Mesendoderm (in vitro differentiated cells): ENCODE data around the gene AKIRIN1.

Experiments used
- DNase-seq: peaks from one replicate; pipeline ENCODE4 v3.0.0; 2013
- H2AK5ac ChIP-seq: 2 replicates; pipeline ENCODE4 v1.6.1; 2013; ENCODE audit warnings: low read length, inconsistent platforms
- H2BK120ac ChIP-seq: 2 replicates; pipeline ENCODE4 v1.6.1; 2013; ENCODE audit warnings: low read depth, mild to moderate bottlenecking, low read length, moderate library complexity, mixed read lengths
- H2BK15ac ChIP-seq: replicated peaks from 2 replicates; pipeline ENCODE4 v1.6.1; 2013; ENCODE audit warnings: low read depth, mild to moderate bottlenecking, moderate library complexity
- H2BK5ac ChIP-seq: 2 replicates; pipeline ENCODE4 v1.6.1; 2013; ENCODE audit warnings: low read length, inconsistent platforms
- H3K18ac ChIP-seq: 2 replicates; pipeline ENCODE4 v1.6.1; 2013; ENCODE audit warnings: mild to moderate bottlenecking, low read length, mixed read lengths
- H3K23ac ChIP-seq: one replicate; pipeline ENCODE4 v1.6.1; 2013; ENCODE audit warnings: low read length
- H3K27ac ChIP-seq: 2 replicates; pipeline ENCODE4 v1.5.1; 2013; ENCODE audit warnings: low read depth, mild to moderate bottlenecking, inconsistent platforms, low read length, moderate library complexity
- H3K27me3 ChIP-seq: 2 replicates; pipeline ENCODE4 v1.6.1; 2013; ENCODE audit warnings: low read length, control low read depth, mild to moderate bottlenecking, inconsistent platforms; ENCODE audit not compliant: insufficient read depth, poor library complexity
- H3K36me3 ChIP-seq: 2 replicates; pipeline ENCODE4 v1.6.1; 2013; ENCODE audit warnings: low read length, inconsistent platforms; ENCODE audit not compliant: control insufficient read depth, insufficient read depth
- H3K4ac ChIP-seq: one replicate; pipeline ENCODE4 v1.6.1; 2013; ENCODE audit warnings: low read depth, mild to moderate bottlenecking, low read length, moderate library complexity
- H3K4me1 ChIP-seq: 2 replicates; pipeline ENCODE4 v1.6.1; 2013; ENCODE audit warnings: low read depth, low read length, inconsistent platforms; ENCODE audit not compliant: control insufficient read depth
- H3K4me2 ChIP-seq: 2 replicates; pipeline ENCODE4 v1.6.1; 2013; ENCODE audit warnings: low read length
- H3K4me3 ChIP-seq: 2 replicates; pipeline ENCODE4 v1.5.1; 2013; ENCODE audit warnings: mild to moderate bottlenecking, low read length
- H3K56ac ChIP-seq: one replicate; pipeline ENCODE4 v1.6.1; 2013; ENCODE audit warnings: low read length
- H3K79me1 ChIP-seq: 2 replicates; pipeline ENCODE4 v1.6.1; 2013; ENCODE audit warnings: low read length, inconsistent platforms
- H3K79me2 ChIP-seq: 2 replicates; pipeline ENCODE4 v1.6.1; 2013; ENCODE audit warnings: mild to moderate bottlenecking, low read length; ENCODE audit not compliant: control insufficient read depth, insufficient read depth
- H3K9ac ChIP-seq: 2 replicates; pipeline ENCODE4 v1.6.1; 2013; ENCODE audit warnings: low read length, inconsistent platforms
- H4K5ac ChIP-seq: one replicate; pipeline ENCODE4 v1.6.1; 2013; ENCODE audit warnings: low read length
- H4K8ac ChIP-seq: one replicate; pipeline ENCODE4 v1.6.1; 2013; ENCODE audit warnings: low read depth, mild to moderate bottlenecking, control low read depth, low read length, moderate library complexity
- WGBS: extraction: QIAGEN DNeasy Blood & Tissue Kit; methylation state at CpG from one replicate; pipeline ENCODE4 v1.1.7; 2013; ENCODE audit warnings: low lambda C conversion rate, missing lambda C conversion rate; ENCODE audit not compliant: insufficient coverage; ENCODE audit errors: extremely low coverage; 5-methylcytosine and 5-hydroxymethylcytosine counted together

The AKIRIN1 gene

DNA sequence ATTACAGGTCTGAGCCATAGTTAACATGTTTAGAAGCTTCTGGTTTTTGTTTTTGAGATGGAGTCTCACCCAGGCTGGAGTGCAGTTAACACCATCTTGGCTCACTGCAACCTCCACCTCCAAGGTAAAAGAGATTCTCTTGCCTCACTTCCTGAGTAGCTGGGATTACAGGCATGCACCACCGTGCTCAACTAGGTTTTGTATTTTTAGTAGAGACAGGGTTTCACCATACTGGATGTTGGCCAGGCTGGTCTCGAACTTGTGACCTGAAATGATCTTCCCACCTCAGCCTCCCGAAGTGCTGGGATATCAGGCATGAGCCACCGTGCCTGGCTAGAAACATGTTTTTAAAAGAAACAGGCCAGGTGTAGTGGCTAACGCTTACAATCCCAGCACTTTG is 45.6 kb downstream of the AKIRIN1 start:
- peaks cover 2% of the 10 kb centered on the region for H3K36me3 ChIP-seq
- H3K4ac ChIP-seq: no peak overlapping the region
- no peak overlapping the region for H2AK5ac ChIP-seq
- no peak overlapping the region for H2BK5ac ChIP-seq
- no peaks in the 10 kb centered on the region for H3K27me3 ChIP-seq
- no peak overlapping the region for H3K23ac ChIP-seq
- H2BK120ac ChIP-seq: no peak overlapping the region
- no peak overlapping the region for H4K8ac ChIP-seq
- no peak overlapping the region for H3K4me2 ChIP-seq
- no peak overlapping the region for H3K9ac ChIP-seq
- no peaks in the 10 kb centered on the region for H3K4me1 ChIP-seq
- H2BK15ac ChIP-seq: no peak overlapping the region
- peaks cover 2% of the 10 kb centered on the region for H3K79me2 ChIP-seq
- no peak overlapping the region for H4K5ac ChIP-seq
- H3K4me3 ChIP-seq: no peak overlapping the region
- no peak overlapping the region for H3K56ac ChIP-seq
- H3K27ac ChIP-seq: no peak overlapping the region
- DNase-seq: no peak
- H3K79me1 ChIP-seq: peaks cover 3% of the 10 kb centered on the region
- WGBS: no CpG with 5 or more reads among the region's 5 CpGs
- no peak overlapping the region for H3K18ac ChIP-seq

DNA sequence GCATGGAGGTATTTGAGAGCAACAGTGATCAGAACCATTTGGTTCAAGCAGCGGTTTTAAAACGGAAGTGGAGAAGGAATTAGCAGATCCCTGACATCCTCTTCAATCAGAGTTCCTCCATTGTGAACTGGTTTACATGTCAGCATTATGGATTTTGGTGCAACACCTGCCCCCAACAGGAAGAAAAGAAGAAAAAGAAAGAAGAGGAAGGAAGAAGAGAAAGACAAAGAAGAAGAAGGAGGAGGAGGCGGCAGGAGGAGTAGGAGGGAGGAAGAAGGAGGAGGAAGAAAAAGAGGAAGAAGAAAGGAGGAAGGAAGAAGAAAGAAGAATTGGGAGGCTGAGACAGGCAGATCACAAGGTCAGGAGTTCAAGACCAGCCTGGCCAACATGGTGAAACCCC is 52.4 kb downstream of the AKIRIN1 start:
- Histone ChIP-seq H4K5ac (no peak overlapping the region), H3K4me3 (no peak overlapping the region), H3K27me3 (no peaks in the 10 kb centered on the region), H3K4me2 (no peak overlapping the region), H3K27ac (no peak overlapping the region), H3K36me3 (no peaks in the 10 kb centered on the region), H3K9ac (no peak overlapping the region), H3K23ac (no peak overlapping the region), H3K79me1 (no peaks in the 10 kb centered on the region), H2AK5ac (no peak overlapping the region), H4K8ac (no peak overlapping the region), H2BK15ac (no peak overlapping the region), H2BK120ac (no peak overlapping the region), H2BK5ac (no peak overlapping the region), H3K4me1 (no peaks in the 10 kb centered on the region), H3K18ac (no peak overlapping the region), H3K79me2 (no peaks in the 10 kb centered on the region), H3K56ac (no peak overlapping the region), H3K4ac (no peak overlapping the region)
- no peak for DNase-seq
- WGBS: 43% methylated on average over 1 of the region's 3 CpGs

GRCh38 chr1:39044762-39045161 is 53.7 kb downstream of the AKIRIN1 start:
- WGBS: no CpG with 5 or more reads among the region's 1 CpG
- Histone ChIP-seq H4K5ac (no peak overlapping the region), H2BK120ac (no peak overlapping the region), H3K4me1 (no peaks in the 10 kb centered on the region), H3K23ac (no peak overlapping the region), H2BK15ac (no peak overlapping the region), H3K18ac (no peak overlapping the region), H3K9ac (no peak overlapping the region), H3K79me1 (no peaks in the 10 kb centered on the region), H4K8ac (no peak overlapping the region), H3K56ac (no peak overlapping the region), H2BK5ac (no peak overlapping the region), H3K27me3 (no peaks in the 10 kb centered on the region), H3K4me2 (no peak overlapping the region), H3K4me3 (no peak overlapping the region), H3K4ac (no peak overlapping the region), H3K27ac (no peak overlapping the region), H3K36me3 (no peaks in the 10 kb centered on the region), H3K79me2 (no peaks in the 10 kb centered on the region), H2AK5ac (no peak overlapping the region)
- DNase-seq: peak; percentile 49

- Histone ChIP-seq H3K79me1 (no peaks in the 10 kb centered on the region), H3K56ac (no peak overlapping the region), H3K4me1 (no peaks in the 10 kb centered on the region), H3K4me3 (no peak overlapping the region), H3K23ac (no peak overlapping the region), H2BK15ac (no peak overlapping the region), H3K9ac (no peak overlapping the region), H3K79me2 (no peaks in the 10 kb centered on the region), H3K4me2 (no peak overlapping the region), H3K36me3 (no peaks in the 10 kb centered on the region), H2BK120ac (no peak overlapping the region), H3K4ac (no peak overlapping the region), H4K5ac (no peak overlapping the region), H3K18ac (no peak overlapping the region), H4K8ac (no peak overlapping the region), H3K27me3 (no peaks in the 10 kb centered on the region), H3K27ac (no peak overlapping the region), H2BK5ac (no peak overlapping the region), H2AK5ac (no peak overlapping the region)
- no peak for DNase-seq
- WGBS: no CpG with 5 or more reads among the region's 8 CpGs
Observed at GRCh38 chr1:39045231-39045630, 54.2 kb downstream of the AKIRIN1 start.

- Histone ChIP-seq H3K4me3 (no peak overlapping the region), H4K5ac (no peak overlapping the region), H3K4ac (no peak overlapping the region), H3K18ac (no peak overlapping the region), H2BK5ac (no peak overlapping the region), H3K79me1 (no peaks in the 10 kb centered on the region), H3K79me2 (no peaks in the 10 kb centered on the region), H3K27me3 (no peaks in the 10 kb centered on the region), H3K4me2 (no peak overlapping the region), H2AK5ac (no peak overlapping the region), H3K27ac (no peak overlapping the region), H3K56ac (no peak overlapping the region), H3K9ac (no peak overlapping the region), H2BK15ac (no peak overlapping the region), H3K23ac (no peak overlapping the region), H2BK120ac (no peak overlapping the region), H4K8ac (no peak overlapping the region), H3K4me1 (no peaks in the 10 kb centered on the region), H3K36me3 (no peaks in the 10 kb centered on the region)
- WGBS: no CpG with 5 or more reads among the region's 6 CpGs
- peak; percentile 28 for DNase-seq
Observed at GRCh38 chr1:39046613-39047210, 55.6 kb downstream of the AKIRIN1 start.
